Endodermal cell (in vitro differentiated cells): ENCODE measurements around the gene DAND5. TPM values are rescaled to one million over a fixed set of nuclear protein-coding genes. Genes with fewer than 3 reads are reported as not detected.

ENCODE experiments used
- DNase-seq: peaks from one replicate; pipeline ENCODE4 v3.0.0-alpha.2; 2017
- H3K27ac ChIP-seq: 2 replicates; pipeline ENCODE4 v1.5.1; 2013; ENCODE audit warnings: mild to moderate bottlenecking, low read depth, low read length, moderate library complexity
- H3K27me3 ChIP-seq: 2 replicates; pipeline ENCODE4 v1.6.1; 2013; ENCODE audit warnings: mild to moderate bottlenecking, low read length, moderate library complexity; ENCODE audit not compliant: insufficient read depth, control insufficient read depth, poor library complexity, severe bottlenecking
- H3K36me3 ChIP-seq: 2 replicates; pipeline ENCODE4 v1.7.0; 2013; ENCODE audit warnings: mild to moderate bottlenecking, low read length, moderate library complexity; ENCODE audit not compliant: control insufficient read depth, insufficient read depth
- H3K4me1 ChIP-seq: one replicate; pipeline ENCODE4 v1.7.0; 2013; ENCODE audit warnings: low read length; ENCODE audit not compliant: control insufficient read depth, insufficient read depth
- H3K4me3 ChIP-seq: 2 replicates; pipeline ENCODE4 v1.5.1; 2013; ENCODE audit warnings: mild to moderate bottlenecking, low read length, moderate library complexity
- H3K9ac ChIP-seq: 2 replicates; pipeline ENCODE4 v1.6.1; 2013; ENCODE audit warnings: mild to moderate bottlenecking, low read length, moderate library complexity; ENCODE audit not compliant: poor library complexity, severe bottlenecking; ENCODE audit errors: extremely low read depth
- H3K9me3 ChIP-seq: 2 replicates; pipeline ENCODE4 v1.6.1; 2013; ENCODE audit warnings: mild to moderate bottlenecking, low read length, moderate library complexity; ENCODE audit not compliant: control insufficient read depth
- H3K27ac Mint-ChIP-seq: 2 replicates; pipeline ENCODE4 v1.8.0; 2020; ENCODE audit warnings: mixed read lengths
- H3K27me3 Mint-ChIP-seq: 2 replicates; pipeline ENCODE4 v1.8.0; 2021; ENCODE audit warnings: mild to moderate bottlenecking, mixed read lengths; ENCODE audit not compliant: insufficient read depth
- H3K36me3 Mint-ChIP-seq: 2 replicates; pipeline ENCODE4 v1.8.0; 2020; ENCODE audit warnings: low read depth, mixed read lengths
- H3K4me1 Mint-ChIP-seq: 2 replicates; pipeline ENCODE4 v1.8.0; 2020; ENCODE audit warnings: mixed read lengths
- H3K4me3 Mint-ChIP-seq: 2 replicates; pipeline ENCODE4 v1.8.0; 2020; ENCODE audit warnings: mild to moderate bottlenecking, moderate library complexity, mixed read lengths
- H3K9me3 Mint-ChIP-seq: 2 replicates; pipeline ENCODE4 v1.8.0; 2020; ENCODE audit warnings: mild to moderate bottlenecking, mixed read lengths
- WGBS, 2 experiments: methylation state at CpG; one replicate each; pipeline versions ENCODE4 v1.1.5 to v1.1.7; 2013; ENCODE audit warnings: missing lambda C conversion rate in 2 of 2, mixed read lengths in 1 of 2; ENCODE audit not compliant: insufficient coverage in 1 of 2, insufficient read length in 1 of 2; 5-methylcytosine and 5-hydroxymethylcytosine counted together
- microRNA-seq: library from miRNA; unstranded; fragments of <30 nt; microRNA quantifications from one replicate; pipeline ENCODE4 v1.2.0, GENCODE V29; 2020; ENCODE audit warnings: borderline microRNAs expressed
- total RNA-seq, 2 donors: library from RNA; stranded (reverse); fragmentation: NEBNext Ultra II Directional in 1 of 2; extraction: Animal tissue kit (Norgen Biotek cat#: 25700) in 1 of 2; gene quantifications; 2 replicates in 1 of 2; 3 replicates in 1 of 2; pipeline ENCODE4 v1.2.1, GENCODE V29; 2021
- TF ChIP-seq, protein P1 (sequence below): fragments of 200-600 bp; sonication (generic); conservative IDR thresholded peaks from 2 replicates; pipeline ENCODE4 v1.5.0; 2021; ENCODE audit warnings: antibody characterized with exemption, mild to moderate bottlenecking

The DAND5 gene
- total RNA-seq, 2 donors from 2014 or later = 0.13 to 0.40 TPM

GRCh38 chr19:13023656-13024055, 54.3 kb downstream of the DAND5 start:
- Histone ChIP-seq H3K9ac (no peak overlapping the region), H3K4me3 (peak overlapping the region; percentile 71)
- no peak for DNase-seq

More at GRCh38 chr19:13023656-13024055, 54.3 kb downstream of the DAND5 start:
- H3K9me3 ChIP-seq = no peaks in the 10 kb centered on the region
- no peaks in the 10 kb centered on the region for H3K4me1 ChIP-seq
- Mint-ChIP-seq H3K4me3 (peak overlapping the region; percentile 34), H3K27ac (no peak overlapping the region), H3K27me3 (peaks cover 99% of the 10 kb centered on the region), H3K36me3 (no peaks in the 10 kb centered on the region), H3K4me1 (peaks cover 14% of the 10 kb centered on the region), H3K9me3 (no peaks in the 10 kb centered on the region)
- H3K27me3 ChIP-seq = peaks cover 100% of the 10 kb centered on the region
- no peak overlapping the region for H3K27ac ChIP-seq
- 0% methylated on average over 2 of the region's 8 CpGs; no CpG with 5 or more reads in 1 of the 2 experiments for WGBS, 2 experiments
- H3K36me3 ChIP-seq = no peaks in the 10 kb centered on the region
- TF ChIP-seq, protein P1, sequence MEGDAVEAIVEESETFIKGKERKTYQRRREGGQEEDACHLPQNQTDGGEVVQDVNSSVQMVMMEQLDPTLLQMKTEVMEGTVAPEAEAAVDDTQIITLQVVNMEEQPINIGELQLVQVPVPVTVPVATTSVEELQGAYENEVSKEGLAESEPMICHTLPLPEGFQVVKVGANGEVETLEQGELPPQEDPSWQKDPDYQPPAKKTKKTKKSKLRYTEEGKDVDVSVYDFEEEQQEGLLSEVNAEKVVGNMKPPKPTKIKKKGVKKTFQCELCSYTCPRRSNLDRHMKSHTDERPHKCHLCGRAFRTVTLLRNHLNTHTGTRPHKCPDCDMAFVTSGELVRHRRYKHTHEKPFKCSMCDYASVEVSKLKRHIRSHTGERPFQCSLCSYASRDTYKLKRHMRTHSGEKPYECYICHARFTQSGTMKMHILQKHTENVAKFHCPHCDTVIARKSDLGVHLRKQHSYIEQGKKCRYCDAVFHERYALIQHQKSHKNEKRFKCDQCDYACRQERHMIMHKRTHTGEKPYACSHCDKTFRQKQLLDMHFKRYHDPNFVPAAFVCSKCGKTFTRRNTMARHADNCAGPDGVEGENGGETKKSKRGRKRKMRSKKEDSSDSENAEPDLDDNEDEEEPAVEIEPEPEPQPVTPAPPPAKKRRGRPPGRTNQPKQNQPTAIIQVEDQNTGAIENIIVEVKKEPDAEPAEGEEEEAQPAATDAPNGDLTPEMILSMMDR = no peak

Small RNA genes within 50 kb of the gene (microRNA-seq; reads per million reads assigned to microRNA genes)
- gene MIR5695 (not detected), gene MIR6515 (0.44 reads per million)

Other genes with a start within 250 kb of the DAND5 start
- gene TNPO2, start 245.6 kb upstream of the DAND5 start, total RNA-seq = 100 to 1,000 TPM; 106 to 113 TPM
- gene TRIR, start 234.9 kb upstream of the DAND5 start, total RNA-seq = 100 to 1,000 TPM; 103 to 125 TPM
- gene GET3, start 232.1 kb upstream of the DAND5 start, total RNA-seq = 100 to 1,000 TPM in 1 of 2 donors, 10 to 100 TPM in 1; 97.8 to 102 TPM
- gene BEST2, start 217.8 kb upstream of the DAND5 start, total RNA-seq = 1 to 10 TPM in 1 of 2 donors, under 1 TPM in 1; 0.95 to 1.2 TPM
- 100 to 1,000 TPM in 1 of 2 donors, 10 to 100 TPM in 1; 82.1 to 103 TPM for gene HOOK2, start 194.0 kb upstream of the DAND5 start, total RNA-seq
- gene JUNB, start 178.1 kb upstream of the DAND5 start, total RNA-seq = 1 to 10 TPM; 6.7 to 7.2 TPM
- 100 to 1,000 TPM; 429 to 507 TPM for gene PRDX2, start 167.8 kb upstream of the DAND5 start, total RNA-seq
- 10 to 100 TPM; 34.4 to 57.4 TPM for gene THSD8, start 167.5 kb upstream of the DAND5 start, total RNA-seq
- gene RNASEH2A, start 163.0 kb upstream of the DAND5 start, total RNA-seq = 10 to 100 TPM; 51.0 to 97.1 TPM
- 1 to 10 TPM in 1 of 2 donors, under 1 TPM in 1; 0.68 to 1.7 TPM for gene RTBDN, start 135.0 kb upstream of the DAND5 start, total RNA-seq
- 10 to 100 TPM in 1 of 2 donors, 1 to 10 TPM in 1; 6.9 to 18.5 TPM for gene MAST1, start 131.1 kb upstream of the DAND5 start, total RNA-seq
- gene DNASE2, start 88.1 kb upstream of the DAND5 start, total RNA-seq = 10 to 100 TPM; 20.8 to 32.3 TPM
- gene KLF1, start 82.4 kb upstream of the DAND5 start, total RNA-seq = 1 to 10 TPM in 1 of 2 donors, under 1 TPM in 1; 0.91 to 1.0 TPM
- 10 to 100 TPM; 58.1 to 62.9 TPM for gene GCDH, start 78.4 kb upstream of the DAND5 start, total RNA-seq
- 1 to 10 TPM; 2.4 to 3.9 TPM for gene SYCE2, start 50.3 kb upstream of the DAND5 start, total RNA-seq
- 10 to 100 TPM; 65.1 to 70.8 TPM for gene FARSA, start 35.9 kb upstream of the DAND5 start, total RNA-seq
- 1,000 to 10,000 TPM in 1 of 2 donors, 100 to 1,000 TPM in 1; 873 to 1,303 TPM for gene CALR, start 31.0 kb upstream of the DAND5 start, total RNA-seq
- 100 to 1,000 TPM in 1 of 2 donors, 10 to 100 TPM in 1; 75.5 to 117 TPM for gene RAD23A, start 23.7 kb upstream of the DAND5 start, total RNA-seq
- 10 to 100 TPM; 31.0 to 34.9 TPM for gene GADD45GIP1, start 12.4 kb upstream of the DAND5 start, total RNA-seq
- under 1 TPM; 0.22 to 0.40 TPM for gene NFIX, start 25.9 kb downstream of the DAND5 start, total RNA-seq
- gene LYL1, start 133.3 kb downstream of the DAND5 start, total RNA-seq = 1 to 10 TPM; 1.9 to 2.0 TPM
- 10 to 100 TPM; 51.3 to 66.2 TPM for gene TRMT1, start 147.2 kb downstream of the DAND5 start, total RNA-seq
- 100 to 1,000 TPM; 164 to 172 TPM for gene NACC1, start 148.7 kb downstream of the DAND5 start, total RNA-seq
- 10 to 100 TPM; 30.8 to 34.8 TPM for gene STX10, start 180.8 kb downstream of the DAND5 start, total RNA-seq
- gene IER2, start 180.8 kb downstream of the DAND5 start, total RNA-seq = 10 to 100 TPM; 55.3 to 66.6 TPM